OCI-LY7 (cell line): Measurements from ENCODE around the gene SLC43A1.

ENCODE experiments used
- EZH2phosphoT487 ChIP-seq: fragments of 200-600 bp; sonication (generic); IDR thresholded peaks from 2 replicates; pipeline ENCODE4 v1.6.1; 2018; ENCODE audit warnings: low read depth, borderline replicate concordance, mild to moderate bottlenecking, mixed run types, antibody characterized with exemption, low read length, moderate library complexity, mixed read lengths
- TF ChIP-seq, protein P1 (sequence below): fragments of 200-600 bp; sonication (generic); conservative IDR thresholded peaks from 2 replicates; pipeline ENCODE4 v1.5.1; 2014; ENCODE audit warnings: mild to moderate bottlenecking, antibody characterized with exemption, low read length, moderate library complexity, mixed read lengths

DNA sequence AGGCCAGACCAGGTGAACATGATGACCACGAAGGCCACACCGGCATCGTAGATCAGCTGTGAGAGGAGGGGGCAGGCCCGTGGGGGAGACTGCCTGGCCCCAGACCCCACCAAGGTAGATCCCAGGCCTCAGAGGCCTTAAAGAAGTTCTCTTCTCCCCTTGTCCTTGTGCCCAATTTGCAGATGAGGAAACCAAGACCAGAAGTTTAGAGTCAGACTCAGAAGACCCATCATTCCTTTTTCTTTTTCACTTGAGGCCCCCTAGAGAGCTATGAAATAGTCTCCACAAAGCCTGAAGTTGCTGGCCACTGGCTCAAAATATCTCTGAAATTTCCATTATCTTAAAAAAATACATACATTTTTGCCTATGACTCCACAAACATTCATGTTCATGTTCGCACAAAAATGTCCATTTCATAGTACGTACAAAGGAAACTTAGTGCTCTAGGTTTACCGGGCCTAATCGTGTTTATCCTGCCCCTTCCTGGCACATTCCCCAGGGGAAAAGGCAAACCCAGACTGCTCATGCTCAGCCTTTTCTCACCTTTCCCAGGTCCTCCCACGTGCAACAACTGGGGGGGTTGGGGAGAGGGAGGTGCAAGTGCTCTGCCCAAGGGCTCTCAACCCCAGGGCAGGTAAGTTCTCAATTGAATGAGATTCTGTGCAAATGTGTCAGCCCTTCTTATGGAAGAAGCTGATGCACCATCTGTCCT lies 19.2 kb downstream of the SLC43A1 start:
- TF ChIP-seq, protein P1, sequence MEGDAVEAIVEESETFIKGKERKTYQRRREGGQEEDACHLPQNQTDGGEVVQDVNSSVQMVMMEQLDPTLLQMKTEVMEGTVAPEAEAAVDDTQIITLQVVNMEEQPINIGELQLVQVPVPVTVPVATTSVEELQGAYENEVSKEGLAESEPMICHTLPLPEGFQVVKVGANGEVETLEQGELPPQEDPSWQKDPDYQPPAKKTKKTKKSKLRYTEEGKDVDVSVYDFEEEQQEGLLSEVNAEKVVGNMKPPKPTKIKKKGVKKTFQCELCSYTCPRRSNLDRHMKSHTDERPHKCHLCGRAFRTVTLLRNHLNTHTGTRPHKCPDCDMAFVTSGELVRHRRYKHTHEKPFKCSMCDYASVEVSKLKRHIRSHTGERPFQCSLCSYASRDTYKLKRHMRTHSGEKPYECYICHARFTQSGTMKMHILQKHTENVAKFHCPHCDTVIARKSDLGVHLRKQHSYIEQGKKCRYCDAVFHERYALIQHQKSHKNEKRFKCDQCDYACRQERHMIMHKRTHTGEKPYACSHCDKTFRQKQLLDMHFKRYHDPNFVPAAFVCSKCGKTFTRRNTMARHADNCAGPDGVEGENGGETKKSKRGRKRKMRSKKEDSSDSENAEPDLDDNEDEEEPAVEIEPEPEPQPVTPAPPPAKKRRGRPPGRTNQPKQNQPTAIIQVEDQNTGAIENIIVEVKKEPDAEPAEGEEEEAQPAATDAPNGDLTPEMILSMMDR = no peak
- no peak for TF ChIP-seq EZH2phosphoT487
